HG02571 (cell line): ENCODE measurements around the gene DDX56.

Experiments used
- ATAC-seq: cut with Tn5 transposase; IDR thresholded peaks from one replicate; pipeline ENCODE4 v1.9.1; 2021; ENCODE audit warnings: mild to moderate bottlenecking, moderate library complexity; ENCODE audit not compliant: unreplicated experiment

Gene DDX56, protein sequence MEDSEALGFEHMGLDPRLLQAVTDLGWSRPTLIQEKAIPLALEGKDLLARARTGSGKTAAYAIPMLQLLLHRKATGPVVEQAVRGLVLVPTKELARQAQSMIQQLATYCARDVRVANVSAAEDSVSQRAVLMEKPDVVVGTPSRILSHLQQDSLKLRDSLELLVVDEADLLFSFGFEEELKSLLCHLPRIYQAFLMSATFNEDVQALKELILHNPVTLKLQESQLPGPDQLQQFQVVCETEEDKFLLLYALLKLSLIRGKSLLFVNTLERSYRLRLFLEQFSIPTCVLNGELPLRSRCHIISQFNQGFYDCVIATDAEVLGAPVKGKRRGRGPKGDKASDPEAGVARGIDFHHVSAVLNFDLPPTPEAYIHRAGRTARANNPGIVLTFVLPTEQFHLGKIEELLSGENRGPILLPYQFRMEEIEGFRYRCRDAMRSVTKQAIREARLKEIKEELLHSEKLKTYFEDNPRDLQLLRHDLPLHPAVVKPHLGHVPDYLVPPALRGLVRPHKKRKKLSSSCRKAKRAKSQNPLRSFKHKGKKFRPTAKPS

DNA sequence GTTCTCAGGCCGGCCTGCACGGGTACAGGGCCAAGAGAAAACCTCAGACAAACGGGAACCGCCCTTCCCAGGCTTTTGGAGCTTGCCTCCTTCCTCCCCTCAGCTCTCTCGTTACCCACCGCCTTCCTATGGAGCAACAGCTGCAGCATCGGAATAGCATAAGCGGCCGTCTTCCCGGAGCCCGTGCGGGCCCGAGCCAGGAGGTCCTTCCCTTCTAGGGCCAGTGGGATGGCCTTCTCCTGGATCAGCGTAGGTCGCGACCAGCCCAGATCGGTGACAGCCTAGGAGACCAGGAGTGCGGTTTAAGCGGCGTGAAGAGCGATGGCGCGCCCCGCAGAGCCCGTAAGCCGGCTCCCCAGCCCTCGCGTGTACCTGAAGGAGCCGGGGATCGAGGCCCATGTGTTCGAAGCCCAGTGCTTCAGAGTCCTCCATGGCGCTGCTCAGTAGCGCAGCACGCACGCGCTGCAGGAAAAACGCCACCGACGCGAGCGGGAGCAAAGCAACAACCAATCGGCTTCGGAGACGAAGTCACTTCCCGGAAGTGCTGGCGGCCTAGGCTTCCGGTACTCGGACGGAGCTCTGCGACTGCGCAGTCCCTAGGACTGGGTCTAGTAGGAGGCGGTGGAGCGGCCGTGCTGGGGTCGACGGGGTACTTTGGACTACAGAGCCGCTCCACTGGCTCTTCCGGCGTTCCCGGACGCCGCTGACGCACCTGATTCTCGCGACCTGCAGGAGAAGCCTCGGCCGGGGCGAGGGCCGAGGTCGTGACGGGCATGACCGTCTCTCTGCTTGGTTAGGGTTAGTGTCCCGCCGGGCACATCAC lies at the start of gene DDX56:
TSS of gene DDX56 (minus strand) at position 445 of the 823 bp plus-strand sequence. CDS start at position 432, 13 bp downstream.
- ATAC-seq = peak; percentile 95

DNA sequence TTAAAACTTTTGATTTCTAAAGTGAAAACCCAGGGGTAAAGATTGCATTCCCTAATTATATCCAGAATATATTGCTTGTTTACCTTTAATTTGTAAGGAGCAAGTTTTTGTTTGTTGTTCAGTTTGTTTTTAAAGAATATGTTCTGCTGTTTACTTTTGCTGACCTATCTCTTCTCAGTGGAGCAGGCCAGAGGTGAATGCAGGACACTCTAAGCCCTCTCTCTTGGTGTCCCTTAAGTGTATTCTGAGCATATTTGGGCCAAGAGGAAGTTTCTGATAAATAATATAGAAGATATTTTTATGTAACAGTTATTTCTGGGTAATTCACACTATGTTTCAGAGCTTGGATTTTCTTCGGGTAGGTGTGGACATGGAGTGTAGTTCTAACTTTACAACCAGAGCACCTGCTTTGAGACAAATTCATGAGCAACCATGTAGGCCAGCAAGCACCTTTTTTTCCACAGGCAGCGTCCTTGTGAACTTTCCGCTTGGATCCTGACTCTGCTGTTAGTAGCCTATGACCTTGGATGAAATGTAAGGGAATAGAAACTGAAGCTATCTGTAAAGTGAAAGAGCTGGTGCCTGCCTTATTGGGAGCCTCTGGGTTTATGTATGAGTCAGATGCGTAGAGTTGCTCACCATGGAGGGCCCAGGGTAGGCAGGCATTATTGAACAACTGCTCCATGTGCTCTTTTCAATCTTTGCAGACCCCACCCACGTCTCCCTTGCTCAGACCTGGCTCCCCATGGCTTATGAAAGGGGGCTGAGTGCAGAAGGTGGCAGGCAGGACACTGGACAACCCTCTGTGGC lies 48.8 kb upstream of the DDX56 start:
- peak; percentile 57 for ATAC-seq

DNA sequence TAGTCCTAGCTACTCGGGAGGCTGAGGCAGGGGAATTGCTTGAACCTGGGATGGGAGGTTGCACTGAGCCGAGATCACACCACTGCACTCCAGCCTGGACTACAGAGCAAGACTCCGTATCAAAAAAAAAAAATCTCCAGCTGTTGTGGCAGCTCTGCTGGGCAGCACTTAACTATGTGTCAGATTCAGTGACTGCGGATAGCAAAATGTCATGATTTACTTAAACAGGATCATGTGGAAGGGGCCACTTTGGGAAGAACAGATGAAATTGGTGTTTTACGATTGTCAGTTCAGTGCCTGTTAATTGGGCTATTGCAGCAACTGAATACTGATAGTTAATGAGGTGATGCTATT lies 48.0 kb upstream of the DDX56 start:
- ATAC-seq = no peak

DNA sequence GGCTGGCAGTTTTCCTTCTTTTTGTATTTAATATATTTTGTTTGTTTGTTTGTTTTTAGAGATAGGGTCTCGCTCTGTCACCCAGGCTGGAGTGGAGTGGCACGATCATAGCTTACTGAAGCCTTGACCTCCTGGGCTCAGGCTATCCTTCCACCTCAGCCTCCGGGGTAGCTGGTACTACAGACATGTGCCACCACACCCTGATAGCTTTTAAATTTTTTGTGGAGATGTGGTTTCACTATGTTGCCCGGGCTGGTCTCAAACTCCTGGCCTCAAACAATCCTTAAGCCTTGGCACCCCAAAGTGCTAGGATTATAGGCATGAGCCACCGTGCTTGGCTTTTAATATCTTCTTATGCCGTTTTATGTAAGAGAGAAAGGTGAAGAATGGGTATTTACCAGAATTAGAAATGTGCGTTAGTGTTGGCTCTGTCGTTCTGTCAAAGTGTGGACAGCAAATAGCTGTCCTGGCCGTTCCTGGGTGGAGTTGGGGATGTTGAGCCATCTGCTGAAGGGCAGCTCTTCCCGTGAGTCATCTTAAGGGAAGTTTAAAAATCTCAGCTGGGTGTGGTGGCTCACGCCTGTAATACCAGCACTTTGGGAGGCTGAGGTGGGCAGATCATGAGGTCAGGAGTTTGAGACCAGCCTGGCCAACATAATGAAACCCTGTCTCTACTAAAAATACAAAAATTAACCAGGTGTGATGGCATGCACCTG lies 47.5 kb upstream of the DDX56 start:
- no peak for ATAC-seq

DNA sequence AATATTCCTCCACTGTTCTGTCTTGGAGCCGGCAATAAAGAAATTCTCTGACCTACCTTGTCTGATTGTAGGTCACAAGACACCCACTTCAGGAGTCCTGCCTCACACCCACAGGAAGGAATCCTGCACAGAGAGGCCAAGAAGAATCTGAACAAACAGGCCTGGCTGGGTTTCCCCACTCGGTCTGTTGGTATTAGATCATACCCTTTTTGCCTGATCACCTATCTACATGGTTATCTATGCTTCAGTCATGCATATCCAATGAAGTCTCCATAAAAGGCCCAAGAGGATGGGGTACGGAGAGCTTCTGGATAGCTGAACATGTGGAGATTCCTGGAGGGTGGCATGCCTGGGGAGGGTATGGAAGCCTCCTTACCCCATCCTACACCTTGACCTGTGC lies 45.0 kb upstream of the DDX56 start:
- ATAC-seq = no peak

DNA sequence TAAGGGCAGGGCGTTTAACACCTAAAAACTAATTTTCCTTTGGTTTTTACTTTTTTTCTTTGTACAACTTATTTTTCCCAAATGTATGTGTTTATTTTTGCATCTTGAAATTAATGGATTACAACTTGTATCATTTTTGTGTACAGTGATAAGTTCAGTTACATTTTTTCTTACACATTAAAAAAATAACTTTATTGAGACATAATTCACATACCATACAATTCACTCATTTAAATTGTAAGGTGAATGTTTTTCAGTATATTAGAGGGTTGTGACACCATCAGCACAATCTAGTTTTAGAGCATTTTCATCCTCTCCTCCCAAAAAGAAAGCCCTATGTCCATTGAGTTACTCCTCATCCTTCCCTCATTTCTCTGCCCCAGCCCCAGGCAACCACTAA lies 44.3 kb upstream of the DDX56 start:
- ATAC-seq = no peak

DNA sequence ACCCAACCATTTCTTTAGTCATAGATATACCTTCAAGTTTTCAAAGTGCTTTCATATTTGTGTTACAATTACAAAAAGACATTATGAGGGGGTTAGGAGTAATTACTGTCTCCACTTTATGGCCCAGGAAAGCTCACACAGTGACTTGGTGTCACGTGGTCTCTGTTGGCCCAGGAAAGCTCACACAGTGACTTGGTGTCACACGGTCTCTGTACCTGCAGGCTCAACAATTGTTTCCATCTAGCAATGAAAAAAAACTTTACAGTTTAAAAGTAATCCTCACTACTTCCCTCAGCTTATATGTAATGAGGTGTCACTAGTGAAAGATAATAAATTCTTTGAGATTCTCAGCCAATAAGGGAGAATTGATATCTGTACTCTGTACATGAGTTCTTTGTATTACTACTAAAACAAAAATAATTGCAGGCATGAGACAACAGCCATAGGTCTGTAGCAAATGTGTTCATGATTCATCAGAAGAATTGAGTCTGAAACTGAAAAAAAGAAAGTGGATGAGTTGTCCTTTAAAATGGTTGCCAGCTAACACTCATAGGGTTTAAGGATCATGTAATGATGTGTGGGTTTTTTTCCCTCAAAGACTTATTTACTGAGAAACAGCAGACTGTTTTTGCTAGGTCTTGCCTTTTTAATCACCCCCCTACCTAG lies 43.6 kb upstream of the DDX56 start:
- no peak for ATAC-seq

DNA sequence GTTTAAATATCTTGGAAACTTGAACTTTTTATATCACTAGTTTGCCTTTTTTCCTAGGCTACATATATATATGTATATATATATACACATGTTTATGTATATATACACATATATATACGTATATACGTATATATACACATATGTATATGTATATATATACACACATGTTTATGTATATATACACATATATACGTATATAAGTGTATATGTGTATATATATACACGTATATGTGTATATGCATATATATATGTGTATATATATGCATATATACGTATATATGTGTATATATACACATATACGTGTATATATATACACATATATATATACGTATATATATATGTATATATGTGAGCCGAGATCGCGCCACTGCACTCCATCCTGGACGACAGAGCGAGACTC lies 42.8 kb upstream of the DDX56 start:
- ATAC-seq = no peak

DNA sequence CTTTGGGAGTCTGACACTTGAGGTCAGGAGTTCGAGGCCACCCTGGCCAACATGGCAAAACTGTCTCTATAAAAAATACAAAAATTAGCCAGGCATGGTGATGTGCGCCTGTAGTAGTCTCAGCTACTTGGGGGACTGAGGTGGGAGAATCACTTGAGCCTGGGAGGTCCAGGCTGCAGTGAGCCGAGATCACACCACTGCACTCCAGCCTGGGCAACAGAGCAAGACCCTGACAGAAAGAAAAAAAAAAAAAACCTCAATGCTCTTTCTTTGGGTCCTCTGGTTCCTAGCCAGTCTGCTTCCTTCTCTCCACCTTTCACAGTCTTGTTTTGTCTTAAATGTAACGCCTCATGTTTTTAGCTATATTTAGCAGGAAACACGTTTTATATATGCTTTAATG lies 42.1 kb upstream of the DDX56 start:
- ATAC-seq = no peak

DNA sequence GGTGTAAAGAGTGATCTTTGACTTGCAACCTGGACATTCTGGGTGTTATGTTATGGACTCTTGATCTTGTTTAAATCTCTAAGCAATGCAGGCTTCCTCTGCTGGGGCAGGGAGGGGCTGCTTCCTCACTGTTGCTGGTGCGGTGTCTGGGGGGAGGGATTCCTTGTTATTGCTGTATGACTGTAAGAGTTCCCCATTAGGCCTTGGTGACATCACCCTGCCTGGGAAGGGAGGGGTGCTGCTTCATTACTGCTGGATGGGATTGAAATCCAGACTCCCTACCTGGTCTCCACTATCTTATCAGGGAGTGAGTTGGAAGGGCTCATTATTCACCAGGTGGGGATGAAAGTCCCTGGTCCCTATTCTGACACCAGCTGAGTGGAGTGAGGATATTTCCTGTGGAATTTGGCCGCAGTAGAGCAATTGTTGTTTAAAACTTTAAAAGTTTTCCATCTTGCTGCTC lies 41.5 kb upstream of the DDX56 start:
- ATAC-seq = no peak

DNA sequence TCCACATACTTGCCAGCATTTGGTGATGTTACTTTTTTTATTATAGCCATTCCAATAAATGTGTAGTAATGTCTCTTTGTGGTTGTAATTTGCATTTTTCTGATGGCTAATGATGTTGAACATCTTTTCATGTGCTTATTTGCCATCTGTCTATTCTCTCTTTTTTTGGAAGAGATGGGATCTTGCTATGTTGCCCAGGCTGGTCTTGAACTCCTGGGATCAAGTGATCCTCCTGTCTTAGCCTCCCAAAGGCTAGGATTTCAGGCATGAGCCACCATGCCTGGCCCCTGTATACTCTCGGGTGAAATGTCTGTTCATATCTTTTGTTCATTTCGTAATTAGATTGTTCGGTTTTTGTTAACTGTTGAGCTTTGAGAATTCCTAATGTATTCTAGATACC lies 36.1 kb upstream of the DDX56 start:
- ATAC-seq = no peak

DNA sequence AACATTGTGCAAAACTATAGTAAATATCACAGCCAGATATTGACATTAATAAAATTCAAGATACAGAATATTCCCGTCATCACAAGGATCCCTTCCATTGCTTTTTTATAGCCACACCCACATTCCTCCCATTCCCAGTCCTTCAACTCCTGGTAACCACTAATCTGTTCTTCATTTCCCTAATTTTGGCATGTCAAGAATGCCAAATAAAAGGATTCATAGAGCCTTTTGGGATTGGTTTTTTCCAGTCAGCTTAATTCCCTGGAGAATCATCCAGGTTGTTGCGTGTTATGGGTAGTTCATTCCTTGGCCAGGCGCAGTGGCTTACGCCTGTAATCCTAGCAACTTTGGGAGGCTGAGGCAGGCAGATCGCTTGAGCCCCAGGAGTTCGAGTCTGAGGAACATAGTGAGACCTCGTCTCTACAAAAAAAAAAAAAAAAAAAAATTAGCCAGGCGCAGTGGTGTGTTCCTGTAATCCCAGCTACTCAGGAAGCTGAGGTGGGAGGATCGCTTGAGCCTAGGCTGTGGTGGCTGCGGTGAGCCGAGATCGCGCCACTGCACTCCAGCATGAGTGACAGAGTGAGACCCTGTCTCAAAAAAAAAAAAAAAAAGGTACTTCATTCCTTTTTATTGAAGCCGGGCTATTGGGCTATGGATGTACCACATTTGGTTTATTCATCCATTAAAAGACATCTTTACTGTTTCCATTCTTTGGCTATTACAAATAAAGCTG lies 35.4 kb upstream of the DDX56 start:
- no peak for ATAC-seq

DNA sequence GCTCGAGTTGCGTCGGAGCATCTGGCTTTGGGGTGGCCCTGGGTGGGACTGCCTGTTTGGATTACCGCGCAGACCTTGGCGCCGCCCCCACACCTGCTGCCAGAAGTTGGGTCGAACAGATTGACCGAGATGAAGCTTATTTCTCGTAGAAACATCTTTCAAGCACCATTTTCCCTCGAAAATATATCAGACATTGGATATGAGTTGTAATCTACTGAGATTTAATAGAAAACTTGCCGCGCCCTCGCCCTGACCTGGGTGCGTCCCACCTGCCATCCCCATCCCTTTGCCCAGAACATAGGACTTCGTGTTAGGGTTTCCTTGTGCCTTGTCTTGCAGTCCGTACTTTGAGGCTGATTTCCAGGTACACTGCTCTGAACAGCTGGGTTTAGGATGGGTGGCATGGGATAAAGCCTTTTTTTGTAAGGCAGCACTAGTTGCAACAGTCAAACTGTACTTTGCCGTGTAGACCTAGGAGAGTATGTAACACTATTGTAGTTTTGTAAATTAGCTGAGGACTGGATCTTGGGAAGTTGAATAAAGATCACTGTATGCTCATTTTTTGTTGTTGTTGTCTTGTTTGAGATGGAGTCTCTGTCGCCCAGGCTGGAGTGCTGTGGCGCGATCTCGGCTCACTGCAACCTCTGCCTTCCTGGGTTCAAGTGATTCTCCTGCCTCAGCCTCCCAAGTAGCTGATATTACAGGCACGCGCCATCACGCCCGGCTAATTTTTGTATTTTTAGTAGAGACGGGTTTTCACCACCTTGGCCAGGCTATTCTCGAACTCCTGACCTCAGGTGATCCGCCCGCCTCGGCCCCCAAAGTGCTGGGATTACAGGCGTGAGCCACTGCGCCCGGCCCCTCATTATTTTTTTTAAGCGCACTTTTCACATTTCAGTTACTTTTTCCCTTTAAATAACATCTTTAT lies 33.7 kb upstream of the DDX56 start:
- ATAC-seq = no peak

DNA sequence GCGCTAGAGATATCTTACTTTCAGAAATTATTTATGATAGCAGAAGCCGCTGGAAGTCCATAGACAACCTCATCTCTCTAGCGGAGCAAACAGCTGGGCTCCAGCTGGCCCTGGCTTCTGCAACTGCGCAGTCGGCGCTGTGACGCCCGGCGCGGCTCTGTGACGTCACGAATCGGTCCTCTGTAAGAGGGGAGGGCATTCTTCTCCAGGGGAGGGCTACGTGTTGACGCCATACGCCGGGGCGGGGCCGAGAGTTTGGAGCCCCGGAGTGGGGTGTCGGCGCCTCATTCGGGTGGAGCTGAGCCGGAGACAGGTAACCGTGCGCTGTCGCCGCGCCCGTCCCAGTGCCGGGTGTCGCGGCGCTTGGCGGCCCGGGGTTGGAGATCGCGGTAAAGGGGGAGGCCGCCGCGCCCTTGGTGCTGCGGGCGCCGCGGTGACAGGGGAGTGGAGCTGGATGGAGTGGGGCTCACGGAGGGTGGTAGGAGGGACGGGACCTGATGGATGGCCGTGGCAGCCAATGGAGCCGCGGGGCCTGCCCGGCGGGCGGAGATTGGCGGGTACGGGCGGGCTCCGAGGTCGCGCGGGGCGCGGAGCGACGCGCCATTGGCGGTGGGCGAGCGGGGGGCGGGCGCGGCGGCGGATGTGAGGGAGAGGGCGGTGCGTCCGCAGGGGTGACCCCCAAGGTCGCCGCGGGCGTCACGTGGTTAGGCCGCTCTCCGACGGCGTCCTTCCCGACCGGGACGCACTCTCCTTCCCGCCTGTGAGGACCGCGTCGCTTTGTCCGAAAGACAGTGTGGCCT lies 32.8 kb upstream of the DDX56 start, which contains the start of gene OGDH:
TSS of gene OGDH (plus strand) at position 287 of the 800 bp plus-strand sequence. CDS start 17,717 bp downstream, outside the sequence.
- peak; percentile 95 for ATAC-seq

DNA sequence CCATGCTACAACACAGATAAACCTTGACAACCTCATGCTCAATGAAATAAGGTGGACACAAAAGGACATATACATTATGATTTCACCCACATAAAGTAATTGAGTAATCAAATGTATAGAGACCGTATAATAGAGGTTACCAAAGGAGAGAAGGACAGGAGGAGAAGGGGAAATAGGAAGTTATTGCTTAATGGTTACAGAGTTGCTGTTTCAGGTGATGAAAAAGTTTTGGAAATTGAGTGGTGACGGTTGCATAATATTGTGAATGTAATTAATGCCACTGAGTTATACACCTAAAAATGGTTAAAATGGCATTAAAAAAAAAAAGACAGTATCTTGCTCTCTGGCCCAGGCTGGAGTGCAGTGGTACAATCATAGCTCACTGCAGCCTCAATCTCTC lies 31.2 kb upstream of the DDX56 start:
- ATAC-seq = no peak

DNA sequence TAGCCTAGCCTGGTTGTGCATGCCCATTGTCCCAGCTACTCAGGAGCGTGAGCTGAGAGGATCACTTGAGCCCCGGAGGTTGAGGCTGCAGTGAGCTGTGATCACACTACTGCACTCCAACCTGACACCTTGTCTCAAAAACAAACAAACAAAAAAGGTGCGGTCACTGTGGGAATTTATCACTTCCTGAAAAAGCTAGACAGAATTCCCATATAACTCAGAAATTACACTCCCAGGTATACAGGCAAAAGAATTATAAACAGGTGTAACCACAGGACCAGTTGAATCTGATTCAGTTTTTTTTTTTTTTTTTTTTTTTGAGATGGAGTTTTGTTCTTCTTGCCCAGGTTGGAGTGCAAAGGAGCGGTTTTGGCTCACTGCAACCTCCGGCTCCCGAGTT lies 29.5 kb upstream of the DDX56 start:
- no peak for ATAC-seq

DNA sequence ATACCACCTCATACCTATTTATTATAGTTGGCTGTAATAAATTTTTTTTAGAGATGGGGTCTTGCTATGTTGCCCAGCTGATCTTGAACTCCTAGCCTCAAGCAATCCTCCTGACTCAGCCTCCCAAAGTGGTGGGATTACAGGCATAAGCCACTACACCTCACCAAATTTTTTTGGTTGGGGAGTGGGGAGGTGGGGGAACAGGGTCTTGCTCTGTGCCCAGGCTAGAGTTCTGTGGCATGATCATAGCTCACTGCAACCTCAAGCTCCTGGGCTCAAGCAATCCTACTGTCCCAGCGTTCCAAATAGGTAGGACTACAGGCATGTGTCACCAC lies 28.8 kb upstream of the DDX56 start:
- no peak for ATAC-seq
